ENCODE results near the gene PRKCE.

The PRKCE gene

GRCh38 chr2:46142546-46143428, 491.3 kb downstream of the PRKCE start:
- DNase-seq = no peak

GRCh38 chr2:46143429-46144132, 492.1 kb downstream of the PRKCE start:
- no peak for DNase-seq

- no peak for DNase-seq
These were observed 492.8 kb downstream of the PRKCE start for GRCh38 chr2:46144133-46144800.

GRCh38 chr2:46145017-46145416, 493.5 kb downstream of the PRKCE start:
- no peak for DNase-seq

GRCh38 chr2:46145840-46146239, 494.4 kb downstream of the PRKCE start:
- DNase-seq = no peak

GRCh38 chr2:46146866-46147502, 495.5 kb downstream of the PRKCE start:
- no peak for DNase-seq

GRCh38 chr2:46147626-46148368, 496.3 kb downstream of the PRKCE start:
- DNase-seq = no peak

- no peak for DNase-seq
These were observed 496.9 kb downstream of the PRKCE start for GRCh38 chr2:46148369-46148736.

- no peak for DNase-seq
These were observed 499.0 kb downstream of the PRKCE start for GRCh38 chr2:46150445-46150955.

- no peak for DNase-seq
These were observed 500.1 kb downstream of the PRKCE start for GRCh38 chr2:46151577-46151976.

GRCh38 chr2:46153996-46154753, 502.7 kb downstream of the PRKCE start:
- DNase-seq = no peak

GRCh38 chr2:46157072-46157965, 505.8 kb downstream of the PRKCE start:
- no peak for DNase-seq

GRCh38 chr2:46157966-46158310, 506.5 kb downstream of the PRKCE start:
- no peak for DNase-seq

- no peak for DNase-seq
These were observed 507.2 kb downstream of the PRKCE start for GRCh38 chr2:46158661-46159060.

- no peak for DNase-seq
These were observed 508.9 kb downstream of the PRKCE start for GRCh38 chr2:46160326-46160725.

GRCh38 chr2:46161315-46161714, 509.8 kb downstream of the PRKCE start:
- no peak for DNase-seq

GRCh38 chr2:46161911-46162310, 510.4 kb downstream of the PRKCE start:
- DNase-seq = no peak

- DNase-seq = no peak
These were observed 511.0 kb downstream of the PRKCE start for GRCh38 chr2:46162329-46163097.

GRCh38 chr2:46163098-46163430, 511.6 kb downstream of the PRKCE start:
- DNase-seq = no peak

Measured in NCI-H446 treated with DMSO at 0.1 percent for 48 hours (cell line).